HG02885 (cell line): ENCODE data around the gene HOMEZ.
A peak's percentile ranks its signal among the peaks of the same experiment; 100 is the strongest.

Source experiments
- ATAC-seq: cut with Tn5 transposase; IDR thresholded peaks from one replicate; pipeline ENCODE4 v1.9.1; 2021; ENCODE audit warnings: mild to moderate bottlenecking; ENCODE audit not compliant: unreplicated experiment, poor library complexity

Gene HOMEZ

GRCh38 chr14:23307687-23308644, 22.0 kb upstream of the HOMEZ start:
- ATAC-seq: no peak

- ATAC-seq: no peak
These were observed 21.2 kb upstream of the HOMEZ start for GRCh38 chr14:23307146-23307530.

DNA sequence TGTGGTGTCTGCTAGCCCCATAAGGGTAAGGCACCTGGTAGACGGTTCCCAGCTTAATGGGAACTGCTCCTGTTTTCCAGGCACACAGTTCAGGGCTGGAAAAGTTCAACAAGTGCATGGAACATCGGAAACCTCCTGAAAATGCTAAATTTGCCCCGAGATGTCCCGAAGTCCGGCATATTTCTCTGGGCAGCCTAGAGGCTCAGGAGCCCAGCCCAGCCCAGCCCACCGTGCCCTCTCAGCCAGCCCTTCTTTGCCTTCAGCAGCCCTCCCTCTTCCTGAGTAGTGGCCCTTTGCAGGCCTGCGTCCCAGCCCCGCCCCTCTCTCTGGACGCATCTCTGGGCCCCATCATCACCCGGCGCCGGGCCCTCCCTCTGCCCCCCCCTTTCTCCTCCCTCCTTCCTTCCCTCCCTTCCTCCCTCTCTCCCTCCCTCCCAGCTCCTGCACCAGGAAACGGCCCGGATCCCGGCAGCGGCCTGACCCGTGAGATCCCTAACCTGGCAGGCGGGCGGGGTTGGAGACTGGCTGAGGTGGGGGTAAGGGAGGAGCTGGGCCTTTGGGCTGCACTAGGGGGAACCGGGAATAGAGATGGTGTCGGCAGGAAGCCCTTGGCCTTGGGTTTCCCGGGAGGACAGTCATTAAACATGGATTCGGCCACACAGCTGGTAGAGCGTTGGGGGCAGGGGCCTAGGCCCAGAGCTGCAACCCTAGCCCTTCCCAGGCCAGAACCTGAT, 20.6 kb upstream of the HOMEZ start, which contains the start of gene BCL2L2:
Gene BCL2L2 (plus strand): TSS at position 422 of the 734 bp plus-strand sequence. CDS start 935 bp downstream, outside the sequence.
- ATAC-seq: peak; percentile 29

GRCh38 chr14:23302290-23303225, 16.6 kb upstream of the HOMEZ start, which contains the start of gene PPP1R3E:
Gene PPP1R3E (minus strand): TSS chr14:23302859. CDS start chr14:23302576, 283 bp downstream.
- ATAC-seq: peak; percentile 39

- ATAC-seq: peak; percentile 8
These were observed 16.0 kb upstream of the HOMEZ start for GRCh38 chr14:23301969-23302289.

DNA sequence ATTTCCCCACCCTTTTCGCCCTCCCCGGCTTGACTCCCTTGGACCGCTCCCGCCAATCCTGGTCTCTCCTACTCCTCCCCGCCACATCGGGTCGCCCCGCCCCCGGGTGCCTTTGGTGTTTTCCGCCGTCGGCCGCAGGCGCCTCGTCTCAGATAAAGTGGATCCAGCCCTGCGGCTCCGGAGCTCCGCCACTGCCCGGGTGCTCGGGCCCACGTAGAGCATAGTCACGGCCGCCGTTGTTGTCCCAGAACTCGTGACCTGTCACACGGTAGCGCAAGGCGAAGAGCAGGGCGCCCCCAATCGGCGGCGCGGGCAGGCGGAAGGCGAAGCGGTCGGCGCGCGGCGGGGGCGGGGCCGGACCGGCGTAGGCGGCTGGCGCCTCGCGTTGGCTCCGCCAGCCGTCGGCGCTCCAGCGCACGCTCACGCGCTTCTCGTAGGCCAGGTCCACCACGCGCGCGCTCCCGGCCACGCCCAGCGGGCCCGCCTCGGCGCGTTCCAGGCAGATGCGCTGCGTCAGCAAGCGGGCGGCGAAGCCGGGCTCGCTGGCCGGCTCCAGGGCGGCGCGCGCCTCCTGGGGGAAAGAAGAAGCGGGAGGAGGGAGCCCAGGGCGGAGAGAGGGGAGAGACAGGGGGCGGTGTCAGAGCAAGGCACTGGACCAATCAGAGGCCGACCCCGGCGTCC, 15.5 kb upstream of the HOMEZ start:
- peak; percentile 79 for ATAC-seq

- no peak for ATAC-seq
These were observed 14.8 kb upstream of the HOMEZ start for GRCh38 chr14:23300687-23301223.

- ATAC-seq: no peak
These were observed 14.2 kb upstream of the HOMEZ start for GRCh38 chr14:23299986-23300686.

- ATAC-seq: no peak
These were observed 13.5 kb upstream of the HOMEZ start for GRCh38 chr14:23299211-23299957.

DNA sequence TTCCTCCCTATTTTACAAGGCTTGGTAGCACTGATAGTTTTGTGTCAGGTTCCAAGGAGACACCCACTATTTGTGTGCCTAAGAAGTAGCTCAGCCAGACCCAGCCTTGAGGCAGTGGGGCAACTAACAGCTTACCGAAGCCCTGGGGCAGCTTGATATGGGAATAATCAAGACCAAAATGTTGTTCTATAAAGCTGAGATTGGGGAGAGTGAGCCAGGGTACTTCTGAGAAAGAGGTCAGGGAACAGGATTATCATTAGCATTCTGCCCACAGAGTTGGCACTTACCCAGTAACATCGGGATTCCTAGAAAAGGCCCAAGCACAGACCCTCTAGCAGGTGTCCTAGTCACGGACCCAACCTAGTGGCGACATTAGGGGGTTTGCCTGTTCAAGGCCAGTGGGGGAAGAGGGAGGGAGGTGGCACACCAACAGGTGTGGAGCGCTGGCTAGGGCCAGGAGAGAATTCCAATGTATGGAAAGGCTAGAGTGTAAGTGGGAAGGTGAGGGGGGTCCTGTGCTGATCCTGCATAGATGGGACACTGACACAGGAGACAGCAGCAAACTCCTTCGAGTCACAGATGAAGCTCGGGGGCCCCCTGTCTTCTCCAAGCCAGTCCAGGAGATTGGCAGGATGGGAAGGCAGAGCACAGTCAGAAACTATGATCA, 11.8 kb upstream of the HOMEZ start:
- no peak for ATAC-seq

GRCh38 chr14:23297096-23297495, 11.2 kb upstream of the HOMEZ start:
- no peak for ATAC-seq

DNA sequence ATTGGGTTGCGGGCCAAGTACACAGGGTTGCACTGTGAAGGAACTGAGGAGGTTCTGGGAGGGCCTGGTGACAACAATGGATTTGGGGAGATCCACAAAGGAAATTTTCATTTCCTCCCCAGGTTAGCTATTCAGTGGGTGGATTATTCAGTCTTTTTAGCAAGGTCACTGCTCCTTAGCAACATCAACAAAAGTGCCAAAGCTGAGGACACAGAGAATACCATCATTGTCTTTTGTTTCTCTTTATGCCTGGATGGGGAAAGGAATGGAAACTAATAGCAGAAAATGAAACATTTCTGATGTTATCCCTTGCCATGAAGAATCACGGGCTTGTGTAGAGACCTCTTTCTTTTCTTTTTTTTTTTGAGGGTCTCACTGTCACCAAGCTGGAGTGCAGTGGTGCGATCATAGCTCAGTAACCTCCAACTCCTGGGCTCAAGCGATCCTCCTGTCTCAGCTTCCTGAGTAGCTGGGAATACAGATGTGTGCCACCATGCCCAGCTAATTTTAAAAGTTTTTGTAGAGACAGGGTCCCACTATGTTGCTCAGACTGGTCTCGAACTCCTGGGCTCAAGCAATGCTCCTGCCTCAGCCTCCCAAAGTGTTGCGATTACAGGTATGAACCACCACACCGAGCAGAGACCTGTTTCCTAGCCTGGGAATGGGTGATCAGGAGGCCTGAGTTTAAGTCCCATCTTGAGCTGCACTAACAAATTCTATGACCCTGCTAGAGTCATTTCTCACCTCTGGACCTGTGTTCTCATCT, 10.3 kb upstream of the HOMEZ start:
- no peak for ATAC-seq

GRCh38 chr14:23294734-23295561, 9.0 kb upstream of the HOMEZ start:
- peak; percentile 44 for ATAC-seq

DNA sequence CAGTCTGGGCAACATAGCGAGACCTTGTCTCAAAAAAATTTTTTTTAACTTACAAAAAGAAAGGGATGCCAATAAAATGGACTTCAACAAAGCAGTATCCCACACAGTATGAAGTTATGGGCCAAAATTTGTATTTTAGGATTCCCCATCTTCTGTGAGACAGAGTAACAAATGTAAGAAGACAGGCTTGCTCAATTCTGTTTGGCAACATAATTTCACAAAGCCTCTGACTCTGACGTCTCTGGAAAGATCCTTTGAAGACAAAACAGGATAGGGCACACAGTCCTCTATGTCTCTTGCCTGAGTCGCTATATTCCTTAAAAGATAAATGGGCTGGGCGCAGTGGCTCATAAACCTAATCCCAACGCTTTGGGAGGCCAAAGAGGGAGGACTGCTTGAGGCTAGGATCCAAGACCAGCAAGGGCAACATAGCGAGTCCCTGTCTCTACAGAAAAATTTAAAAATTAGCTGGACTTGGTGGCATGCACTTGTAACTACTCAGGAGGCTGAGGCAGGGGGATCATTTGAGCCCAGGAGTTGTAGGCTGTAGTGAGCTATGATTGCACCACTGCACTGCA, 1.1 kb upstream of the HOMEZ start:
- no peak for ATAC-seq

DNA sequence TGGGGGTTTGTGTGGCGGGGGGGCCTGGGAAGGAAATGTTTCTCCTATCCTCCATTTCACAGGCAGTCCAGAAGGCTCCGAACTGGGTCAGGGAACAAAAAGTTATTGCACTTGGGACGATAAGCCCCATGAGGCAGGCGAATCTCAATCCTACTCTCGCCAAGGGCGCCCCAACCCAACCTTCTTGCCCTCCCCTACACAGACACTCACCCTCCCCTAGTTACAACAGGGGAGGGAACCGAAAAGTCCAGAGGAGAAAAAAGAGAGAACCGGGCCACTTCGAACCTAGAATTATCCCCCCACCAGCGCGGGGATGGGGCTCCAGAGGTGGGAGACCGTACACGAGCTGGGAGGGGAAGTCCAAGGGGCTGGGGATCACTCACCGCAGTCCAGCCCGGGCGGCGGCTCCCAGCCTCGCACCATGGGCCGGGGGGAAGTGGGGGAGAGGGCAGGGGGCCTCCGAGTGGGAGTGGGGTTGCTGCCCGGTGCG, 357 bp downstream of the HOMEZ start:
- peak; percentile 26 for ATAC-seq
